Stimulated activated CD8-positive, alpha-beta memory T cell treated with anti-CD3 and anti-CD28 coated beads, Interleukin-15, amount 100 ng/mL, for 4 hours (primary cell): Measurements from ENCODE around the gene OSBPL5.

Experiments
- DNase-seq, 2 donors: peaks; one replicate each; pipeline ENCODE4 v3.0.0-alpha.2; 2020; ENCODE audit warnings: low read depth in 2 of 2

Gene OSBPL5

GRCh38 chr11:3052109-3052479 lies 113.0 kb downstream of the OSBPL5 start:
- DNase-seq = no peak

- no peak for DNase-seq
These were observed 113.7 kb downstream of the OSBPL5 start for GRCh38 chr11:3051196-3052108.

GRCh38 chr11:3050386-3051195 lies 114.5 kb downstream of the OSBPL5 start:
- no peak for DNase-seq

GRCh38 chr11:3049430-3050243 lies 115.5 kb downstream of the OSBPL5 start:
- DNase-seq = peak; percentile 45 to 47

- no peak for DNase-seq
These were observed 117.5 kb downstream of the OSBPL5 start for GRCh38 chr11:3047637-3048036.

GRCh38 chr11:3046641-3047040 lies 118.5 kb downstream of the OSBPL5 start:
- no peak for DNase-seq

GRCh38 chr11:3046190-3046589 lies 118.9 kb downstream of the OSBPL5 start:
- DNase-seq = no peak

GRCh38 chr11:3044915-3045314 lies 120.2 kb downstream of the OSBPL5 start:
- no peak for DNase-seq

GRCh38 chr11:3044004-3044403 lies 121.1 kb downstream of the OSBPL5 start:
- DNase-seq = no peak

- DNase-seq = no peak
These were observed 121.7 kb downstream of the OSBPL5 start for GRCh38 chr11:3043315-3043871.

GRCh38 chr11:3042496-3043314 lies 122.4 kb downstream of the OSBPL5 start:
- DNase-seq = no peak

GRCh38 chr11:3041699-3042441 lies 123.2 kb downstream of the OSBPL5 start:
- DNase-seq = no peak

- no peak for DNase-seq
These were observed 124.2 kb downstream of the OSBPL5 start for GRCh38 chr11:3040881-3041280.

GRCh38 chr11:3037945-3038271 lies 127.2 kb downstream of the OSBPL5 start:
- DNase-seq = no peak
